ENCODE results near the gene NPTX1. TPM values are rescaled to one million over a fixed set of nuclear protein-coding genes. Genes with fewer than 3 reads are reported as not detected.

NPTX1 gene
- total RNA-seq, 4 donors from 2014 or later: 0.92 to 0.98 TPM; not detected in 2

- Histone ChIP-seq H3K4me1 (peaks cover 5 to 13% of the 10 kb centered on the region in 2 donors), H3K36me3 (no peaks in the 10 kb centered on the region), H3K27me3 (no peaks in the 10 kb centered on the region), H3K9me3 (no peaks in the 10 kb centered on the region), H3K4me3 (replicated peaks in 1 of 3) (no peak overlapping the region), H3K27ac (no peak overlapping the region)
- intact Hi-C loops (cut with DNase I): no loop called here
- DNase-seq: no peak
- no peak for TF ChIP-seq POLR2A (IDR thresholded peaks at IDR 0.05)
- TF ChIP-seq, protein P1, sequence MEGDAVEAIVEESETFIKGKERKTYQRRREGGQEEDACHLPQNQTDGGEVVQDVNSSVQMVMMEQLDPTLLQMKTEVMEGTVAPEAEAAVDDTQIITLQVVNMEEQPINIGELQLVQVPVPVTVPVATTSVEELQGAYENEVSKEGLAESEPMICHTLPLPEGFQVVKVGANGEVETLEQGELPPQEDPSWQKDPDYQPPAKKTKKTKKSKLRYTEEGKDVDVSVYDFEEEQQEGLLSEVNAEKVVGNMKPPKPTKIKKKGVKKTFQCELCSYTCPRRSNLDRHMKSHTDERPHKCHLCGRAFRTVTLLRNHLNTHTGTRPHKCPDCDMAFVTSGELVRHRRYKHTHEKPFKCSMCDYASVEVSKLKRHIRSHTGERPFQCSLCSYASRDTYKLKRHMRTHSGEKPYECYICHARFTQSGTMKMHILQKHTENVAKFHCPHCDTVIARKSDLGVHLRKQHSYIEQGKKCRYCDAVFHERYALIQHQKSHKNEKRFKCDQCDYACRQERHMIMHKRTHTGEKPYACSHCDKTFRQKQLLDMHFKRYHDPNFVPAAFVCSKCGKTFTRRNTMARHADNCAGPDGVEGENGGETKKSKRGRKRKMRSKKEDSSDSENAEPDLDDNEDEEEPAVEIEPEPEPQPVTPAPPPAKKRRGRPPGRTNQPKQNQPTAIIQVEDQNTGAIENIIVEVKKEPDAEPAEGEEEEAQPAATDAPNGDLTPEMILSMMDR (IDR thresholded peaks at IDR 0.05): no peak
- 75 to 77% methylated on average over 4 to 7 of the region's 8 CpGs for WGBS, 2 donors
These were observed 18.4 kb downstream of the NPTX1 start for GRCh38 chr17:80458016-80458415.

DNA sequence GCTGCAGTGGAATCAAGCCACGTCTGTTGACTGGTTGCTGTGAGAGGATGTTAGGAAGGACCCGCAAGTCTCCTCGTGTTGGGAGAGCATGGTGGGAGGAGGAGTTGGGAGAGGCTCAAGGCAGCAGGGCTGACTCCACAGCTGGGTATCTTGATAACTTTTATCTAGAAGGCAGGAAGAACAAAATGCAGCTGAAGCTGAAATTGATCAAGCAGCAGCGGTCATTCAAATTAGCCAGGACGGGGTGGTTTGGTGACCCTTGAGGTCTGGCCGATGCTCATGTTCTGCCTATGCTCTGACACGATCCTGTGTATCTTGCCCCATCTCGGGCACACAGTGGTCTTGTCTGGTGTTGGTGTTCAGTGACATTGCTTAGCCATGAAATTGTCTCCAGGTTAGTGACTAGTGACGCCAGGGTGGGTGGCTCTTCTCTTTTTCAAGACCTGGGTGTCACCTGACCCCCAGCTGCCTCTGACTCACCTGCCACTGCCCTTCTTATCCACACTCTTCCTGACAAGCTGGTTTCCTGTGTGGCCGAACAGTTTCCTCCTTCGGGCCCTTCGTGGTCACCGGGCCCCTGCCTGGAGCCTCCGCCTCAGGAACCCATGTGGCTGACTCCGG lies 19.1 kb downstream of the NPTX1 start:
- H3K27me3 ChIP-seq: no peaks in the 10 kb centered on the region
- no peaks in the 10 kb centered on the region for H3K36me3 ChIP-seq
- H3K9me3 ChIP-seq: no peaks in the 10 kb centered on the region
- intact Hi-C loops (cut with DNase I): no loop called here
- no peak for DNase-seq
- 72 to 76% methylated on average over 13 to 15 of the region's 15 CpGs for WGBS, 2 donors
- H3K27ac ChIP-seq: no peak overlapping the region
- H3K4me1 ChIP-seq: peaks cover 5 to 13% of the 10 kb centered on the region in 2 donors
- no peak for TF ChIP-seq POLR2A (IDR thresholded peaks at IDR 0.05)
- TF ChIP-seq, protein P1 (IDR thresholded peaks at IDR 0.05): no peak
- no peak overlapping the region for H3K4me3 ChIP-seq (replicated peaks in 1 of 3)

DNA sequence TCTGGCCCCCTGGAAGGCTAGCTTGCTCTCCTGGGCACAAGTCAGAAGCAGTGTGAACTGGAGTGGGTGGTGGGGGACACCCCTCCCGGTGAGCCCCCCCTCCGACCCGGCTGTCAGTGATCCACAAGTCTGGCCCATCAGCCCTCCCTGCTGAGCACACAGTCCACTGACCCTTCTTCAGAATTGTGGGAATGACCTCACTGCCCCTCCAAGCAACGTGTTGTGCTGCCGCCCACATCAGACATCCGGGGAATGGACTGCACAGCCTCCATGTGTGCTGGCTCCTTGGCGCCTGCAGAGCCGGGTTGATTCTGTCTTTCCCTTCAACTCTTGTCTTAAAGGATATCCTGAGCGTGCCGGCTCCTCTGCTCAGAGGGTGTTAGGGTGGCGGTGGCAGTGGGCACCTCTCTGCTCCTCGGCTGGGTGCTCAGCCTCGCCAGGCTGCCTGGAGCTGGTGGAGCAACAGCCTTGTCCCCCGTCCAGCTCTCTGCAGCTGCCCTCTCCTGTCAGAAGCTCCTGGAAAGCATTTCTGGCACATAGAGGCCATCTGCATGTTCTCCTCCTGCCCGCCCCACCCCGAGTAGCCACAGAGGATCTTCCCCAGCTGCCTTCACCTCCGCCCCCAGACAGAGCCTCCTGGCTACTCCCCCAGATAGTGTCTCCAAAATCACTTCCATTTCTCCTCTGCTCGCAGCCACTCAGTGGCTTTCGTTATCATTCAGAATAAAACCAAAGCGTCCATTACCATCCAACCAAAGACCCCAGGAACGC lies 19.8 kb downstream of the NPTX1 start:
- H3K4me3 ChIP-seq (replicated peaks in 1 of 3): no peak overlapping the region
- H3K9me3 ChIP-seq: no peaks in the 10 kb centered on the region
- peaks cover 5 to 13% of the 10 kb centered on the region in 2 donors for H3K4me1 ChIP-seq
- TF ChIP-seq, protein P1 (IDR thresholded peaks at IDR 0.05): no peak
- no peak for TF ChIP-seq POLR2A (IDR thresholded peaks at IDR 0.05)
- DNase-seq: no peak
- no peak overlapping the region for H3K27ac ChIP-seq
- intact Hi-C loops (cut with DNase I): no loop called here
- 76% methylated on average over 19 to 20 of the region's 21 CpGs for WGBS, 2 donors
- no peaks in the 10 kb centered on the region for H3K36me3 ChIP-seq
- no peaks in the 10 kb centered on the region for H3K27me3 ChIP-seq

DNA sequence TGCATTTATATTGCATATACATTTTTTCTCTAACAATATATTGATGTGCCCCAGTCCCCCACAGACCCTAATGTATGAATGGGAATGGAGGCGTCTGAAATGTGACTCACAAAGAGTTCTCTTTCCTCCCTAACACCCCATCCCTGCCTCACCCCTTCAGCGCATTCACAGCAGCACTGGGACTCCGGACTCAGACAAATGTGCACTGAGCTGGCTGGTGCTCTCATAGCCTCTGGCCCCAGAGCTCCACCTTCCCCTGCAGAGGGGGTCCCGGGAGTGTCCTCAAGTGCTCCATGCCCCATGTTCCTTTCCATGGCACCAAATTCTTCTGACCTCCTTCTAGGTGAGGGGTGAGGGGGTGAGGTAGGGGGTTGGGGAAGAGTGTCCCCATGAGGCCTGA lies 20.6 kb downstream of the NPTX1 start:
- H3K9me3 ChIP-seq: no peaks in the 10 kb centered on the region
- TF ChIP-seq POLR2A (IDR thresholded peaks at IDR 0.05): no peak
- TF ChIP-seq, protein P1 (IDR thresholded peaks at IDR 0.05): no peak
- H3K27ac ChIP-seq: peak overlapping the region in 1 of 3 donors; percentile 88
- H3K4me3 ChIP-seq (replicated peaks in 1 of 3): no peak overlapping the region
- no peaks in the 10 kb centered on the region for H3K36me3 ChIP-seq
- peaks cover 5 to 13% of the 10 kb centered on the region in 2 donors for H3K4me1 ChIP-seq
- DNase-seq: no peak
- intact Hi-C loops (cut with DNase I): no loop called here
- H3K27me3 ChIP-seq: no peaks in the 10 kb centered on the region
- WGBS, 2 donors: 46 to 52% methylated on average over 4 of the region's 4 CpGs

GRCh38 chr17:80455336-80455710 lies 21.1 kb downstream of the NPTX1 start:
- intact Hi-C loops (cut with DNase I): no loop called here
- WGBS, 2 donors: 7 to 8% methylated on average over 18 to 19 of the region's 20 CpGs
- Histone ChIP-seq H3K27me3 (no peaks in the 10 kb centered on the region), H3K9me3 (no peaks in the 10 kb centered on the region), H3K4me3 (replicated peaks in 1 of 3) (peak overlapping the region; percentile 61 to 98 (median 66)), H3K36me3 (no peaks in the 10 kb centered on the region), H3K4me1 (peaks cover 5 to 13% of the 10 kb centered on the region in 2 donors), H3K27ac (peak overlapping the region; percentile 87 to 95 (median 88))
- TF ChIP-seq POLR2A (IDR thresholded peaks at IDR 0.05): no peak
- no peak for DNase-seq

All from thyroid gland (tissue), 4 donors.